Measurements from ENCODE around the gene RNF144A.
"Not testable (repeated sequence)": the region's sequence is repeated elsewhere in the genome, so short reads cannot be mapped to it uniquely, and the experiment has no call there.

The RNF144A gene

DNA sequence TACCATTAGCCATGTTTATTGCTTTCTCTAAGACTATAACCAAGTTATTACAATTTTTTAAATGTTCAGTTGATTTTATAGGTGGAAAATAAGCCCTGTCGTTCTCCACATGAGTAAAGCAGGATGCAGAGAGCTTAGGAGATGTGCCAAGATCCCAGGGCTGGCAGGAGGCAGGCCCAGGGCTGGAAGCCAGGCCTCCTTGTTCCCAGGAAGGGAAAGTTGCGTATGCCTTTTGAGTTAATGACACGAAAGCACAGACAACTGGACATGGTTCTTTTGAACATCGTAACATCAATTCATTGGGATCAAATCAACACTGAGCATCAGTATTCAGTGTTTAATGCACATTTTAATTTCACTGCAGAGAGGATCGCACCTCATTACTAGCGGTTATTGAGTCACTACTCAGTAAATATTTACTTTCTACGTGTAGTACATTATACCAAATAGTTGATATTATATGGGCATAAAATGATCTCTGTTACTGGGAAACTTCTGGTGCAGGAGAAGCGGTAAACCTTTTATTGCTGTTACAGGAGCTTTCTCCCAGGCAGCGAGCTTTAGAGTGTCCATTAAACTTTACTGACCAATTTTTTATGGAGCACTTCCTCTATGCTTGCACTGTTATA is 60.0 kb downstream of the RNF144A start:
- no peak for FAIRE-seq

DNA sequence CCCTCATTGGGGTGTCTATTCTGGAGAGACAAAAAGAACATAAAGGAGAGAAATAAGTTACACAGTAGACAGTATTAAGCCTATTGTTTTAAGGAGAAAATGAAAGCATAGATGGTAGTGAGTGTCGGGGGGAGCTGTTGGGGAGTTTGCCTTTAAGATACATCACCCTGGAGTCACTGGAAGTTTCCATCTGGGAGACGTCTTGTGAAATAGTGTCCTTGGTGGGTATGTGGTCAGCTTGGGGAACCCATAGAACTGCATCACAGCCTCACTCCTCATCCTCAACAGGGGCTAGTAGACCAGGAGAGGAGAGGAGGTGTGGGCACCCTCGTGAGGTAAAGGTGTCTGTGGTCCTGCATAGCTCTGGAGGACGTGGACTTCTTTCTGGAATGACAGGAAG is 60.6 kb downstream of the RNF144A start:
- FAIRE-seq: no peak

DNA sequence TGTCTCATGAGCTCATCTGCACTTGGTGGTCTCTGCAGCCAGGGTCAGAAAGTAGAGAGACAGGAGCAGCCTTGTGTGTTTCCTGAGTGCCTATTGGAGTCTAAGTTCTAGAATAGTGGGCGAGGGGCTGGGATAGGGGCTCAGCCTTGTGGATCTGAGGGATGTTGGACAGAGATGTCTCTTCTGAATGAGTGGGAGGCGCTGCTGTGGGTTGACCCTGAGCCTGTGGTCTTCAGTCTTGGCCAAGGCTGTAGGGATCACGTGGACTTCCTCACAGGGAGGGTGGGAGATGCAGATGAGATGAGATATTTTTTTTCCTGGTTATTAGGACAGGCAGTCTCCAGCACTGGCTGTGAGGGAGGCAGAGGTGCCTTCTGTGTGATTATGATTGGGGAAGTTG is 61.8 kb downstream of the RNF144A start:
- no peak for FAIRE-seq

DNA sequence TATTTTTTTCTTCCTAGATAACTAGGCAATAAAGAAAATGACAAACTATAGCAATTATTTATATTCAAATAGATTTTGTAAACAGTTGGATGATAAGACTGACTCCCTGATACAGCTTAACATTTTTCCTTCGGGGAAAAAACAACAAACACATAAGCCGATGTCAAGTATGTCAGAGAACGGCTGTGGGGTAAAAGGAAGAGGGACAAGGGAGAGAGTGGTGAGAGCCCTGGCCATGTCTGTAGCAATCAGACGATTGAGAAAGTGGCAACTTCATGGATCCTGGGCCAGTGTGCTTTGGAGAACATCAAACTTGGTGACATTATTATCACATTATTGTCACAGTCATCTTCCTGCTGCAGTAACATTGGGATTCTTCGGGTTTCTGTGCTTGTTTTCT is 65.2 kb downstream of the RNF144A start:
- no peak for FAIRE-seq

DNA sequence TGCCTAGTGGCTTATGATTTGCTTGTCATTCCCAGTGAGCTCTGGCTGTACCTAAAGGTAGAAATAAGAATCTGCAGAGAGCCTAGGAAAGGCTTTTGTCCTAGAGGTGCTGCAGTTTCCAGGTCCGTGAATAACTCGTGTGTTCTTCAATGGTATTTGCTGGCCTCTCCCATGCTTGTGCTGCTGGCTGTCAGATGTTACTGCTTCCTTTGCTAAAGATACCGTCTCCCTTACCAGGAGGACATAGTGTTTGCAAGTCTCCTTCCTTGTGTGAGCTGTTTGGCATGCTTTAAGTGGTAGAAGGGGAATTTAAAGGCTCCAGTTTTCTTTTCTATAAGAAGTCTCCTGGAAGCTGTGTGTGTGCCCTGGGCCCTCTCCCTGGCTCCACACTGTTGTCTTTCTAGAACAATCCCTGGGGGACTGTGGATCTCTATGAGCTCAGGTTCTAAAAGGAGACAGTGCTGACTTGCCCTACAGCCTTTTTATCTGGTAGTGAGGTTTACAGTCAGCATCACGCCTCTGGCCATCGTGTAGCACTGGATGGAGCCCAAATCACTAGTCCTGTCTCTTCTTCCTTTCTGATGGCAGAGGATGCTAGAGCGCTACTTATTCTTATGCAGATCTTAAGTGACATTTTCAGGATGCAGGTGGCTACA is 65.8 kb downstream of the RNF144A start:
- FAIRE-seq: no peak

DNA sequence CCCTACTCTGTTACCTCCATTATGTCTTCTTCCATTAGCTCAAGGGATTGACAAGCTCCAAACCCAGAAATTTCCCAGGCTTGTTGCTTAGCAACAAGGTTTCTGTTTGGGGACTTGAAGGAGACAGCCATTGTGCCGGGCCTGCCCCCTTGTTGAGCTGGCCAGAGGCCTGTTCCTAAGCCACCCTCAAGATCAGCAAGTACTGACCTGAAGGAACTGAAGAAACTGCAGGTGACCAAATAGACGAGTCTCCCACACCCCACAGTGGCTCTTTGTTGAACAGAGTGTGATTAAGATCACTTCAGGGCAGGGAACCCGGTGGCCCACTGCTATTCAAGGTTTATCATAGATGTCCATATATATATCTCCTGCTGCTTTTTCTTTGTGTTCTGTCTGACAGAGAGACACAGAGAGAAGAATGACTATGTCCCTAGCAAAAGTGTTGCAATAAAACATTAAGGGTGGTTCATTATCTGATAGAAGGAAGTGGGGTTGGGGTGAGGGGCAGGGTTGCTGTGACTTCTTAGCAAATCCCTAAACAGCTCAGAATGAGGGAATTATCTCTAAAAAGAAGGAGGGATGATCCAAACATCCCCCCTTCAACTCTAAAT is 69.2 kb downstream of the RNF144A start:
- FAIRE-seq: no peak

DNA sequence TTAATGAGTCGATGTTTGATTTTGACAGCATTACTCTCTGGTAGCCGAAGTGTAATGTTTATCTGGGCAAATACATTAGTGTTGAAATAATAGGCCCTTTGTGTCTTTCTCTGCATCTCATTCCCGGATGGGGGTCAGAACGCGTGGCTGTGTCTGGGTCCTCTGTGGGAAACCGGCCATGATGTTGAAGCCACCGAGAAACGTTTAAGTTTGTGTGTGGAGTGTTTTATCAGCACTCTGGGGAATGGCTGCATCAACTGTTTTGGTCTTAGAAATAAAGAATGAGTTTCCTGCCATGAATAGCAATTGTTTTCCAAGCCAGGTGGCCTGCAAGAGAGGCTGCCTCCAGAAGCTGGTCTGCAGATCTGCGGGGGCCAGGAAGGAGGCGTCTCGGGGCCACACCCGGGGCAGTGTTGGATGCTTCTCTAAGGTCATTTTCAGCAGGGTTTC is 69.7 kb downstream of the RNF144A start:
- FAIRE-seq: no peak

DNA sequence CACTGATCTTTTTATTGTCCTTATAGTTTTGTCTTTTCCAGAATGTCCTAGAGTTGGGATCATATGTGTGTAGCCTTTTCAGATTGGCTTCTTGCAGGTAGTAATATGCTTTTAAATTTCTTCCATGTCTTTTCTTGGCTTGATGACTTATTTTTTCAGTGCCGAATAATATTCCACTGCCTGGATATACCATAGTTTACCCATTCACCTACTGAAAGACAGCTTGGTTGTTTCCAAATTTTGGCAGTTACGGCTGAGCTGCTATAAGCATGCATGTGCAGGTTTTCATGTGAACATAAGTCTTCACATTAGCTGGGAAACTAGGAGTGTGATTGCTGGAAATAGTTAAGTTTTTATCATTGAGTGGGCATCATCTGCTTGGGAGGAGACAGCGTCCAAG is 73.7 kb downstream of the RNF144A start:
- no peak for FAIRE-seq

DNA sequence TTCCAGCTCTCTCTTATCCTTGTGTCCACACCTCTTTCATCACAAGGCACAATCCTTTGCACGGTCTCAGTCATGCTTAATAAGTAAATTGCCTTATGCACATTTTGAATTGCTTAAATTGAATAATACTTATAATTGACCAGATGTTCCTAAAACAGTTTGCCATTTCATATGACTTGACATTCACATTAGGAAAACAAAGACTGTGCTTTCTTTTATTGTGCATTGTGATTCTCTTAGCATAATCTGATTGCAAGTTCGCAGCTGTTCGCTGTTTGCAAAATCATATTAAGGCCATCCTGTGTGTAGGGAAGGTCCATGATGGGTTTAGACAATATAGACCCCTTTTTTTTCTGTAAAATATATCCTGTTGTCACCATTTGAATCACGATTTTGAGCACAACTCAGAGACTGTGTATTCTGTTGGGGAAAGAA is 75.6 kb downstream of the RNF144A start:
- no peak for FAIRE-seq

DNA sequence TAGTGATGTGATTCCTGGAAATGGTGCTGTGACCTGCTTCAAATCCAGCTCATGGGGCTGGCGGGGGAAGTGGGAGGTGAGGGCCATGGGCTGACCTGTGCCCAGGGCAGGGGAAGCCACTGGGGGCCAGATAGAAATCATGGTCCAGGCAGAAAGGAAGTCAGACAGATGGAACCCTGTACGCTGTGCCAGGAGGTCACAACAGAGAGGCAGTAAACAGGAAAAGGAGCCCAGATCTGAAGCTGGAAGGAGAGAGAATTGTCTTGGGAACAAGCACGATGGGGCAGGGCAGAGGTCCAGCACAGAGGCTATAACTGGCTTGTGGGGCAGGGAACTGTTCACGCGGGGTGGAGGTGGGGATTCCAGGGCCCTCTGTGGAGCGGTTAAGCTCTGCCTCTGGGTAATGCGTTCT is 76.0 kb downstream of the RNF144A start:
- no peak for FAIRE-seq

DNA sequence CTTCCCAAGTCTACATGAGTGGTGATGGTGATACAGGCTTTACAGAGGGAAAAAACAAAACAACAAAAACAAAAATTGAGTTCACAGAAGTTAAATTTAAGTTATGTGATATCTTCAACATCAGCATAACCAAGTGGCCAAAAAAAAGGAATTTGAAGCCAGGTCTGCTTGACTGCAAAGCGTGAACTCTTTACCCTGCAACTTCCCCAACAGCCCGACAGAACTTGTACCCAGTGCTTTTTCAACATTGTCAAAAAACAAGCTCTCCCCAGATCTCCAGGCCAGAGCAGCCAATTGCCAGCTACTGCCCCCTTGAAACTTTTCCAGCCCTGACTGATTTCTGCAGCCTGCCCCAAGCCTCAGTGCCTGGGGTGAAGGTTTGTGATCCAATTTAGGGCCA is 76.7 kb downstream of the RNF144A start:
- FAIRE-seq: no peak

DNA sequence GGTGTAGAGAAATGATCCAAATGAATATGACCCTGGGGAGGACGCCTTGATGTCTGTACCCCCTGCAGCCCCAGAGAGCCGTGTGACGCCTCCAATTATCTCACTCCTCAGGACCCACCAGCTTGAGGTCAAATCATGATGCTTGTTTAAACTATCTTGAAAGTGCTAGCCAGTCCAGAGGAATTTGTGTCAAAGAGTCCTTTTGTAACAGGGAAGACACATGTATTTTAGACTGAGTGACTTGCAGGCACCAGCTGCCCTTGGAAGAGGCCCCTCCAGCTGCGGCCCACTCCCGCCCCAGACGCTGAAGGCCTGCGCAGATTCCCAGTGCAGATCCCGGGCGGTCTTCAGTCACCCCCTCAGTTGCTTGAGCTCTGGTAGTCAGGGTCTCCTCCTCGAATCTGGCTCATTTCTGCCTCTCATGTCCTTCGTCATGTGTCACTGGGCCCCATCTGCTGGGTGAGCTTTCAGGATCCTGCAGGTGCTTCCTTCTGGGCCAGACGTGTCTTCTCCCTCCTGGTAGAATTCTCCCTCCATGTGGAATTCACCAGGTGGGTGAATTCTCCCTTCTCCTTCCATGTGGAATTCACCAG is 77.4 kb downstream of the RNF144A start:
- FAIRE-seq: no peak

DNA sequence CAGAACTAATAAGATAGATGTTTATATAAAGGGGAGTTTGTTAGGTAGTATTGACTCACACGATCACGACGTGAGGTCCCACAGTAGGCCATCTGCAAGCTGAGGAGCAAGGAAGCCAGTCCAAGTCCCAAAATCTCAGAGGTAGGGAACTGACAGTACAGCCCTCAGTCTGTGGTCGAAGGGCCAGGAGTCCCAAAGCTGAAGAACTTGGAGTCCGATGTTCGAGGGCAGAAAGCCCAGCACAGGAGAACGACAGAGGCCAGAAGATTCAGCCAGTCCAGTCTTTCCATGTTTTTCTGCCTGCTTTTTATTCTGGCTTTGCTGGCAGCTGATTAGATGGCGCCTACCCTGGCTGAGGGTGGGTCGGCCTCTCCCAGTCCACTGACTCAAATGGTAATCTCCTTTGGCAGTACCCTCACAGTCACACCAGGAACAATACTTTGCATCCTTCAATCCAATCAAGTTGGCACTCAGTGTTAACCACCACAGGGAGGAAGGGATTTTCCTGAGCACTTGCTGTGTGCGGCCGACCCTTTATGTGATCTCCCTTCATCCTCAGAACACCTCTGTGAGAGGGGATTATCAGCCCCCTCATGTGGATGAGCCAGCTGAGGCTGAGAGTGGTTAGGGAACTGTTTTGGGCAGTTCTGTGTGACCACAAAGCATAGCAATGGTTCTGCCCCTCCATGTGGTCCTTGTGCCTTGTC is 78.3 kb downstream of the RNF144A start:
- no peak for FAIRE-seq

DNA sequence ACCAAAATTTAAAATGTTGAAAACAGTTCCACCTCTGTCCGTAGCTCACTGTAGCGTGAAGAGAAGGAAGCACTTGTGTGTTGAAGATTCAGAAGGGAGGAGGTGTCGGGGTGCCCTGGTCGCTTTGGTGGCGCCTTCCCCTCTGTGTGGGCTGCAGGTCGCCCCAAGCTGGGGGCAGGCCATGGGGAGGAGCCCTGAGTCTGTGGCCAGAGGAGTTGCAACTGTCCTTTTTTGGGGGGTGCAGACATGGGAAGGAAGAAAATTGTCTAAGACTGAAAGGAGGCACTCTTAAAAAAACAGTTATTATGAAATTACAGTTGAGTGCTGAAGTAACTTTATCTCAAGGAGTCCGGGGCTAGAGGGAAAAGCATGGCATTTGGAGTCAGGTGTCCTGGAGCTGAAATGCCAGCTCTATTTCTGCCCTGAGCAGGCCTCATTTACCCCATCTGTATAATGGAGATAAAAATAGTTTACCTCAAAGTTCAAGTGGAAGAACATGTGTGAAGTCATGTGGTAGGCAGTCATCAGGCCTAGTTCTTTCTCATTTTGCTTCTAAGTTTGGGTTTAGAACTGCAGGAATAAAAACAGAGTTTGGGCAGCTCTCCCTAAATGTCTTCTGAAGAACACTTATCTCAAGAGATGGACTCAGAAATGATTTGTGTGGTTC is 82.1 kb downstream of the RNF144A start:
- FAIRE-seq: no peak

DNA sequence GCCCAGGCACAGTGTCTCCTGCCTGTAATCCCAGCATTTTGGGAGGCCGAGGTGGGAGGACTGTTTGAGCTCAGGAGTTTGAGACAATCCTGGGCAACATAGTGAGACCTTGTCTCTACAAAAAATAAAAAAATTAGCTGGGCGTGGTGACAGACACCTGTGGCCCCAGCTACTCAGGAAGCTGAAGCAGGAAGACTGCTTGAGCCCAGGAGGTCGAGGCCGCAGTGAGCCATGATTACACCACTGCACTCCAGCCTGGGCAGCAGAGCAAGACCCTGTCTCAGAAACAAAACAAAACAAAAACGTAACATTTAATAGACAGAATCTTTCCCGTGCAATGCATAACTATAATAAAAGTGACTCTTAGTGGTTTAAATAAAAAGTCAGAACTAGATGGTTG is 84.2 kb downstream of the RNF144A start:
- FAIRE-seq: not testable (repeated sequence)

DNA sequence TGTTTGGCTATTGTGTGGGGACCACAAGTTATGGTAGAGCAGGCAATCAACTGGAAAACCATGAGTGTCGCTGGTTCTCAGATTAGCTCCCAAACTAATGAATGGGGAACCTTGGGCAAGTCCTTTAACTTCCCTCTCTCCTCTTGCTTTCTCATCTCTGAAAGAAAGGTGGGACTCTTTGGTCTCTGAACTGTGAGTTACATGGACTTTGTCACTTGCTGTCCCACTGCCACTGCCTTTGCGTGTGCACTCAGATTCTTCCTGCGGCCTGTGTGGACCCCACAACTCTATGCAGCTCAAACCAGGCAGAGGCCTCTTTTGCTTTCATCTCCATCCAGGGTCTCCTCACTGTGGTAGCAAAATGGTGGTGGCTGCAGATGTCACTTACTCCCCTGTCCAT is 86.7 kb downstream of the RNF144A start:
- FAIRE-seq: no peak

DNA sequence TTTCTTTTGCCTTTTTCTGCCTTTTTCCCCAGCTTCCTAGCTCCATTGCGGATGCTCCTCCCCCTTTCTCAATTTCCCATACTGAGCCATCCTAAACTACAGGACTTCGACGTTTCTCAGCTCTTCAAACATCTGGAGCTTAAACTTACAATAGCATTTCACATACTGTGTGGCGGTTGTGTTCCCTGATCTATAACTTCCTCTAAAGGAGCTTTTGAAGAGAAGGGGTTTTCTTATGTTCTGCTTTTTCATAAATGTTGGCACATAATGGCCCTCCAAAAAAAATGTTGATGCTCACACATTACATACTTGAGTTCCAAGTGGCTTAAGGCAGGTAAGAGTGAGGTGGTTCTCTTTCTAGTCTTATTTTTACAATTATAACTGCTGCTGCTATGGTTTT is 87.4 kb downstream of the RNF144A start:
- FAIRE-seq: no peak

DNA sequence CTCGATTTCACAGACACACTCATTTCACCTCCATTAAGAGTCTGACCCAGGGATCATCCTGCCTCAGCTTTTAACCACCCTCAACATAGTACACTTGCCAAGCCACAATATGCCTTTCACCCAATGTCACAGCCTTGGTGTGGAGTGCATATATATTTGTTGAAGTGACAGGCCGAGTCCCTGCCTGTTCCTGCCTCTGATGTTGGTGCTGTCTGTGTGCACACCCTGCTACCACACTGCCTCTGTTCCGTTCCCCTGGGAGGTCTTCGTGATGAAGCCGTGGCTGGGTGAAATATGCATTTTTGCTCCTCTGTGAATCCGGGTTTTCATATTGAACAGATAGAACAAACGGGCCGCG is 90.3 kb downstream of the RNF144A start:
- no peak for FAIRE-seq

DNA sequence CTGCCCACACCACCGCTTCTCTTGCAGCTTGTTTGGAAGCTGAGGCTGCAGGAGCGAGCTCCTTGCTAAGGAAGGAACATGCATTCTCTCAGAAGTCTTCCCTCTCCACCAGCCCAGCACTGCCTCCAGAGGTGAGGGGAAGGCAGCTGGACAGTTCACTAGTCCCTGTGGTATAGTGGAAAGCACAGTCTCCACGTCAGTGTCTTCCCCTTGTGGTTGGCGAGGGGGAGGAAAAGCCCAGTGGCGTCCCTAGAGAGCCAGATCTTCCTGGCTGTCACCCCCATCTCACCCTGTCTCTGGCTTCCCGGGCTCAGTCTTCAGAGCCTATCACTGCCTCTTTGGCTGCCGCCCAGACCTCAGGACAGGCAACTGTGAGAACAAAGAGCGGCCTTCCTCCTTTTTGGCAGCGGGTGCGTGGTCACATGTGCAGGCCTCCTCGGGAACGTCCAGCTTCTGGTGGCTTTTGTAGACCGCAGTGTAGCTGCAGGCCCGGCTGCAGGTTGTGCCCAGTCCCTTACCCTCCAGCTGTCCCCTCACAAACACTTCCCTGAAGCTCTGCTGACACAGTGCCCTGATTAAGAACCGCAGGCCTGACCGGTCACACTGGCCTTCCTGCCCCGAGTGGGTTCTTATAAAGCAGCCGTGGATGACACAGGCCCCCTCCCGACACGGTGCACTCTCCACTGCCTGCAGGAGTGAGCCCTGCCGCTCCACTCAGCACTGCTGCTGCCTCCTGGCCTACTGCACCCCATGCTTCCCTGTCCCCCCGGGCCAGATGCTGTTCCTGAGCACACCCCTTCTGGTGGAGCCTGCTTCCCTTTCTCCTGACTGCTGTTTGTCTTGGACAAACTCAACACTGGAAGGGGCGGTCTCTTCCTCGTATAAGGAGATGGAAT is 90.9 kb downstream of the RNF144A start:
- FAIRE-seq: no peak

DNA sequence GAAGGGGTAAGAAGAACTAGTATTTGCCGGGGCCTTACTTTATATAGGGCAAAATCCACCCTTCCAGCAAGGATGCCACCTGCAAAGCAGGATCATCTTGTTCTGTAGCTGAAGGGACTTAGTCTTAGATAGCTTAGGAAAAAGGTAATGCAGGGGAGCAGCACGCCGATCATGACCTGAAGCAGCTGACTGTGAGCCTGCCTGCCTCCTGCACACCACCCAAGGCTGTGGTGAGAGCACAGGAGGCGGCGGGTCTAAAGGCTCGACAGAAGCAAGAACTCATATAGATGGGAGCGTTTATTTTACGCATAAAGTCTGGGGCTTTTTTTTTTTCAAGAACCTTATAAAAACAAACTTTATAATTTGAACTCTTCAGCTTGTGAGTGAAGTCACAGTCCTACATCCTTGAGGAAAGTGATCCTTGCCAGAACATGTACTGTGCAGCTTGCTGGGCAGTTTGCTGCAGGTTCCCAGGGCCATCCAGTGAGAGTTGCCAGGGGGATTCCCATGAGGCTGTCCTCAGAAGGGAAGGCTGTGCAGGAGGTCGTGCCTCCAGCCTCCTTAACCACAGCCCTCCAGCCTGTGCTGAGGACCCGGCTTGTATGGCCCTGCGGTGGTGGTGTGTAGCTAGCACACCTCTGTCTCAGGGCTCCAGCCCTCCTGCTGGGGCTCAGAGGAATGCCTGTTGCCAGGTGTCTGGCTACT is 92.1 kb downstream of the RNF144A start:
- no peak for FAIRE-seq

DNA sequence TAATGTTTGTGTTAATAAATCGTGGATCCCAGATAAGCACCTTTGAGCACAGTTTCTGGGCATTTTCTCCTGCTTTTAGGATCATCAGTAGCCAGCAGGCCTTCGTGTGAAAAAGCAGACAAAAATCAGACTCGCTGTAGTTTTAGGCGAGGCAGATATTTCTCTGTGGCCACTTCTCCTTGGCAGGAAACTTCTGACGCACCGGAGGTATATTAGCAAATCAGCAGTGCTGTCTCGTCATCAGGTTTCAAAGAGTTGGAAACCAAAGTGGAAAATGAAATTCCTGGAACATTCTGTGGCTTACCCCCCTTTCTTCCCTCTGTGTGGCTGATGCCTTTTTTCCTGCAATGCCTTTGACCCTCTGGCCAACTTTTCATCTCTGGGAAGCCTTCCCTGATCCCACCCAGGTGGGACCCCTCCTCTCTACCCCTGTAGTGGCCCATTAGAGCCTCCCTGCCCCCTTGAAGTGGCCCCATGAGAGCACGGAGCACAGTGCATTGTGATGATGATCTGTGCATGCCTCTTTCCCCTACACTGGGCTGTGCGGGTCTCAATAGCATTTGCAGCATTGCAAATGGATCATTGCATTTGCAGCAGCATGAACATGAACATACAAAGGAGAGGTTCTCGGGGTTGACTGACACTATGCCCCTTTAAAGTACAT is 93.3 kb downstream of the RNF144A start:
- no peak for FAIRE-seq

All from A204.1 (cell line).